Body of pancreas (tissue), 4 donors: Measurements from ENCODE around the gene PNPLA6.

Experiments used
- POLR2A ChIP-seq, 3 donors: fragments of 450-650 bp; IDR thresholded peaks; one replicate each; pipeline ENCODE4 v1.6.1; 2016; ENCODE audit warnings: antibody characterized with exemption in 3 of 3, mild to moderate bottlenecking in 2 of 3
- TF ChIP-seq, protein P1 (sequence below), 7 experiments: fragments of 450-650 bp in 4 of 7; fragments of 200-600 bp in 3 of 7; sonication (generic) in 3 of 7; IDR thresholded peaks; one replicate each; pipeline ENCODE4 v1.5.1; 2016 to 2019; ENCODE audit warnings: antibody characterized with exemption in 7 of 7

DNA sequence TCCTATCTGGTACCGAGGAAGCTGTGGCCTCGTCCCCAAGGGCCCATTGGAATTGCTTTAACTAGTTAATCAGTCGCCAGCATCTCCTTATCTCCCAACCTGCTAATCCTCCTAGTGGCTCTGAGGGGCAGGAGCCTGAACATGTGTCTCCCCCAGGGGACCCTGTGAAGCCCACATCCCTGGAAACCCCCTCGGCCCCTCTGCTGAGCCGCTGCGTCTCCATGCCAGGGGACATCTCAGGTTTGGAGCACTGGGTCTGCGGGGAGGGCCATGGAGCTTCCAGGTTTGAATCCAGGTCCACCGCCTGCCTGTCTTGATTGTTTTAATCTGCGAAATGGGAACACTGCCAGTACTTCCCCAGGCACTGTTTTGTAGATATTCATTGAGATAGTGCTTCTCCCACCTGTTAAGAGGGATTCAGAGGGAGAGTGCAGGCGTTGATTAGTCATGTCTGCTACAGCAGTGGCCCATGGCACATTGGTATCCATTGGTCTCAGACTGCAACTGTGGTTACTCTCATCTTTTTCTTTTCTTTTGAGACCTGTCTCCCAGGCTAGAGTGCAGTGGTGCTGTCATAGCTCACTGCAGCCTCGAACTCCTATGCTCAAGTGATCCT, 6.4 kb downstream of the PNPLA6 start:
- no peak for TF ChIP-seq POLR2A (IDR thresholded peaks at IDR 0.05)
- TF ChIP-seq, protein P1, sequence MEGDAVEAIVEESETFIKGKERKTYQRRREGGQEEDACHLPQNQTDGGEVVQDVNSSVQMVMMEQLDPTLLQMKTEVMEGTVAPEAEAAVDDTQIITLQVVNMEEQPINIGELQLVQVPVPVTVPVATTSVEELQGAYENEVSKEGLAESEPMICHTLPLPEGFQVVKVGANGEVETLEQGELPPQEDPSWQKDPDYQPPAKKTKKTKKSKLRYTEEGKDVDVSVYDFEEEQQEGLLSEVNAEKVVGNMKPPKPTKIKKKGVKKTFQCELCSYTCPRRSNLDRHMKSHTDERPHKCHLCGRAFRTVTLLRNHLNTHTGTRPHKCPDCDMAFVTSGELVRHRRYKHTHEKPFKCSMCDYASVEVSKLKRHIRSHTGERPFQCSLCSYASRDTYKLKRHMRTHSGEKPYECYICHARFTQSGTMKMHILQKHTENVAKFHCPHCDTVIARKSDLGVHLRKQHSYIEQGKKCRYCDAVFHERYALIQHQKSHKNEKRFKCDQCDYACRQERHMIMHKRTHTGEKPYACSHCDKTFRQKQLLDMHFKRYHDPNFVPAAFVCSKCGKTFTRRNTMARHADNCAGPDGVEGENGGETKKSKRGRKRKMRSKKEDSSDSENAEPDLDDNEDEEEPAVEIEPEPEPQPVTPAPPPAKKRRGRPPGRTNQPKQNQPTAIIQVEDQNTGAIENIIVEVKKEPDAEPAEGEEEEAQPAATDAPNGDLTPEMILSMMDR (IDR thresholded peaks at IDR 0.05), result no peak
